NCI-H2107 treated with DMSO at 0.1 percent for 48 hours (cell line): Measurements from ENCODE around the gene DIRAS3.
"Not testable (repeated sequence)": the region's sequence is repeated elsewhere in the genome, so short reads cannot be mapped to it uniquely, and the experiment has no call there.

Experiments
- DNase-seq: peaks from one replicate; lab custom pipeline; 2025; ENCODE audit not compliant: unreplicated experiment; lab: John Stamatoyannopoulos, UW

Gene DIRAS3

GRCh38 chr1:68049941-68050878, at the start of gene DIRAS3:
TSS of gene DIRAS3 (minus strand) at chr1:68050627. CDS start at chr1:68047297, 3,330 bp downstream.
- no peak for DNase-seq

- no peak for DNase-seq
These were observed 43.3 kb upstream of the DIRAS3 start for GRCh38 chr1:68093737-68094136.

- DNase-seq: no peak
These were observed 36.8 kb upstream of the DIRAS3 start for GRCh38 chr1:68087184-68087583.

DNA sequence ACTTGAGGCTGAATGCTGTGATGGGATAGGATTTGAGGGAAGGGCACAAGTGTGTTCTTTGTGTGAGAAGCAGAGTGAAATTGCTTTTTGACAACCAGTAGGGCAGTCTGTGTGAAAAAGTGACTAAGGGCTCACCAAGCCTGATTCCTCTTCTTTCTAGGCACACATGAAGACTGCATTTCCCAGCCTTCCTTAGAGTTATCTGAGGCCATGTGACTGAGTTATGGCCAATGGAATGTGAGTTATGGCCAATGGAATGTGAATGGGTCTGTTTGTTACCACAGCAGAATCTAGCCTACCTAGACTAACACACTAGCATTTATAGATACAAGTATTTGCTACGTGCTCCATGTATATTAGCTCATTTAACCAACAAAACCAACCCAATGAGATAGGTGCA, 35.3 kb upstream of the DIRAS3 start:
- DNase-seq: no peak

GRCh38 chr1:68083686-68084085, 33.3 kb upstream of the DIRAS3 start:
- no peak for DNase-seq

DNA sequence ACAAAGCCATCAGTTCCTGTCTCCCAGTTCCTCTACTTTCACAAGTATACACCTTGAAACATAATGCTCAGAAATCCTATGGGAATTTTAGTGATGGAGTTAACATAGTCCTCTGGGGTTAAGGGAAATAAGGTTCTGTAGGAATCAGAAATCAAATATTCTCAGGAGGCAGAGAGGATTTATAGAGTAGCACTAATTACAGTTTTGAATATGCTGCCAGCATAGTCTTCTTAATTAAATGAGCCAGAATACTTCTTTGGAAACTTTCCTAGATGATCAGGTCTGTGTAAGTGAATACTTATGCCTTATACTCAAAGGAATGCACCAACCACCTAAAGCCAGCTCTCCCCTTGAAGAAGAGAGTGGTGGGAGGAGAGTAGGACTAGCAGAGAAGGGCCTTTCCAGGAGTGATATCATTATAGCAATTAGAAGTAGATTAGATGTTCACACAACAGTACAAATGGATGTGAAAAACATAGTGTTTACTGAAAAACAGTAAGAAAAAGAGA, 31.4 kb upstream of the DIRAS3 start:
- no peak for DNase-seq

DNA sequence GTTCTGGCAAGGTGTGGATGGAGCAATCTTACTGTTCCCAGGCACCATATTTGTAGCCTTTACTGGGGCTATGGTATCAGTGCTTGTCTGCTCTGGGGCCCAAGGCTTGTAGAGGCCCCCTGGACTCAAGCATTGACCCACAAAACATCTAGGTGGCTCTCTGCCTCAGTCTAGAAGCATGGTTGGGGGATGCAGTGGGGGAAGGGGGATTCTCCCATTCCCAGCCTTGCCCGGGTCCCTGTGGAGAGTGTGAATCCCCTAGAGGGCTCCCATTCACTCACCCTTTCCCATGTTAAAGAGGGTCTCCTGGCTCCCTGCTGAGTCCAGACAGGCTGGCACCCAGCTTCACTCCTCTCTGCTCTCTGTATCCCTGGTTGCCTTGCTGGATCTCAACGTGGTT, 28.2 kb upstream of the DIRAS3 start:
- no peak for DNase-seq

GRCh38 chr1:68074472-68074871, 24.0 kb upstream of the DIRAS3 start:
- no peak for DNase-seq

DNA sequence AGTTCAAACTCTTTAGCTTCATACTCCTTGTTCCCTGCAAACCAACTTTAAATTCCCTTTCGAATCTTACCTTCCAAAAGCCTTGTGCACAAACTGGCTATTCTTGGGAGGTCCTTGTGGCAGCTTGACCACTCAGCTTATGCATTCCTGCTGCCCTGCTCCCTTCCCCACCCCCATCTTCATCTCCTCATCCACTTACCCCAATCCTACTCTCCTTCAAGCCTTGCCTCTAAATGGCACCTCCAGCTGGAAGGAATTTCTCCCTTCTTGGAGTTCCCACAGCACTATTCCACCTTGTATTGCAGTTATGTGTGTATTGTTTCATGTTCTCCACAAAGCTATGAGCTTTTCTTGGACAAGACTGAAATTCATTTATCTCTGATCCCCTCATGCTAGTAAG, 15.3 kb upstream of the DIRAS3 start:
- DNase-seq: no peak

- not testable (repeated sequence) for DNase-seq
These were observed 7.6 kb upstream of the DIRAS3 start for GRCh38 chr1:68058053-68058452.

- no peak for DNase-seq
These were observed 7.1 kb upstream of the DIRAS3 start for GRCh38 chr1:68057564-68057963.

DNA sequence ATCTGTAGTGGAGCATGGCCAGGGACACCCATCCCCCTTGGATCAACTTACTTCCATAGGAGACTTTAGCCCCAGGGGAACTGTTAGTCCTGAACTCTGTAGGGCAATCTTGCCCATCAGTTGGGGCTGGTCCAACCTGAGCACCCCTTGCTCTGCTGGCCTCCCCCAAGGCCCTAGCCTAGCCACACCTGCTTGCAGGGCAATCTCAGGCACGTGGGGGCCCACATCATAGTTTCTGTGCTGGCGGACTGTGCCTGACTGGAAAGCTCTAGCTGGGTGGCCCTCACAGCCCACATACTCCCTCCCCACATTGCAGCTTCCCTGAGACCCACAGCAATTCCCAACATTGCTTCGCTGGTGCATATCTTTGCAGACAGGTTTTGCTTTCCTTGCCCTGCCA, 6.6 kb upstream of the DIRAS3 start:
- no peak for DNase-seq

DNA sequence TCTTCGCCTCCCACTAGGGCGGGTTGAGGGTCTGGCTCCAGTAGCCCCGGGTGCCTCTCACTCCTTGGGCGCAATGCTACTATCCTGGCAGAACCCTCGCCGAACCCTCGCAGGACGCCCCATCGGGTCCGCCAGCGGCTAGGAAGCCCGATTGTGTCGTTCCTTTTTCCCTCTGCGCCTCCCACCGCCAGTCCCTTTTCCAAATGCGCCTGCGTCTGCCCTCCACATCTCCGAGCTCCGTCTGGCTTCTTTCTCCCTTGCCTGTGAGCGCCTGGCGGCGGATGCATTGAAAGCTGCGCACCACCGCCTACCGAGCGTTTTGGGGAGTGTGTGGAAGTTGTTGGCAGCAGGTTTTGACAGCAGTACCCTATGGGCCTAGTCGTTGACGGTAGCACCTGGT, 1.0 kb upstream of the DIRAS3 start:
- peak; percentile 4 for DNase-seq

GRCh38 chr1:68047659-68048026, 2.8 kb downstream of the DIRAS3 start:
- no peak for DNase-seq

DNA sequence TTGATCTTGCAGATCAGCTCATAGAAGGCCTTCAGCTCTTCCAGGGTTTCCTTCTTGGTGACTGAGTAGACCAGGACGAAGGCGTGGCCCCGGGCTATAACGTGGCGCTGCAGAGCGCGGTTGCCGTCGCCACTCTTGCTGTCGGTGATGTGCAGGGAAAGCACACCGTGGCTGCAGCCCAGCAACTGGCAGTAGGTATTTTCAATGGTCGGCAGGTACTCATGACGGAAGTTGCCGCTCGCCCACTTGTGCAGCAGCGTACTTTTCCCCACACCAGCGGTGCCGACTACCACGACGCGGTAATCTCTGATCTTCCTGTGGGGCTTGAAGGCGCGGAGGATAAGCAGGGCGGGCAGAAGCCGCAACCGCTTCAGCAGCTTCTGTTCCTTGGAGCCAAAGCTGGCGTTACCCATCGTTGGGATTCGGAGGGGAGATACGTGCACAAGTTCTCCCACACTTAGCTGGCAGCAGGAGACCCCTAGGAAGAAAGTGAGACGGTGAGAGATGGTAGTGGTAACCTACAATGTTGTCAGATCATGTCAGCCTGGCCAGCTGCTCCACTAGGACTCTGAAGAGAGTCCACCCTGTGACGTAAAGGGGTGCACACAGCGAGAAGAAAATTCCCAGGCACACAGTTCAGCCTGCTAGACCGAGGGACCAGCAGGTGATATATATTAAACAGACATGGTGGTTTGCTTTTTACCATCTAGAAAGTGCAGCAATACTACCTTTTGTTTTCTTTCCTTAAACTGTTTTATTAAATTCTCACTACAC, 3.4 kb downstream of the DIRAS3 start:
- no peak for DNase-seq

GRCh38 chr1:68046423-68046822, 4.0 kb downstream of the DIRAS3 start:
- no peak for DNase-seq

GRCh38 chr1:68045511-68046180, 4.8 kb downstream of the DIRAS3 start:
- no peak for DNase-seq

DNA sequence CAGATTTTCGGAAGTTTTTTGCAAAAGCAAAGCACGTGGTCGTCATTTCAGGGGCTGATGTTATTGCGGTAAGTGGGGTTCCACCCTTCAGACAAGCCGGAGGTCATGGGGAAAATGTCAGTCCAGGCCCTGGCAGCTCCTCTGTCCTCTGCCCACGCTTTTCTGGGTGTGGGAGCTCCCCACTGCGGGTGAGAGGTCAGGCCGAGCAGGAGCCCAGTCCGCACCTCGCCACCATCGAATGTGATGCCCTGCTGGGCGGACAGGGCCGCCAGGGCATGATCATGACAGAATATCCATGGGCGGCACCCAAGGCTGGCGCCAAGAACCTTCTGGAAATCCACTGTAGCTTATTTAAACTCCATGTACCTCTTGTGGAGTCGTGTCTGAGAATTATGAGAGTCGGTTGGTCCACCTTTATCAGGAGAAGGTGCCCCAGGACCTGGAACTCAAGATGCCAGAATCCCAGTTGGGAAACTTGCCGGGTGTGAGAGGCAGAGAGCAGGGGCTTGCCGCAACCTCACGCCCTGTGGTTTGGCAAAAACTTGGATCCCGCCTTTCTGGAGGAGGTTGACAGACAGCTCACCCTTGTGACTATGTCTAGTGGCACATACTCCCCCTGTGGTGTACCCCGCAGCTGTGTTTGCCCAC, 6.9 kb downstream of the DIRAS3 start:
- DNase-seq: no peak

DNA sequence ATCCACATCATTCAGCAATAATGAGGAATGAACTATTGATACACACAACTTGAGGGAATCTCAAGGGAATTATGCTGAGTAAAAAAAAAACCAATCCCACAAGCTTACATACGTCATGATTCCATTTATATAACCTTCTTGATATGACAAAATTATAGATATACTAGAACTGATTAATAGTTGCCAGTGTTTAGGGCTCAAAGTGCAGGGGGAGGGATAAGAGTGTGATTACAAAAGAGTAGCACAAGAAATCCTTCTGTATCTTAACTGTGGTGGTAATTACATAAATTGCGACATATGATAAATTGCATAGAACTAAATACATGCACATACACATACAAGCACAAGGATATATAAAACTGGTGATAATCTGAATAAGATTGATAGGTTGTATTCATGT, 13.5 kb downstream of the DIRAS3 start:
- DNase-seq: no peak

- DNase-seq: no peak
These were observed 21.0 kb downstream of the DIRAS3 start for GRCh38 chr1:68029444-68029843.

GRCh38 chr1:68028566-68028965, 21.9 kb downstream of the DIRAS3 start:
- no peak for DNase-seq
